H1 (cell line): ENCODE data around the gene PYY. TPM values are rescaled to one million over a fixed set of nuclear protein-coding genes. Genes with fewer than 3 reads are reported as not detected.

Experiments used
- CTCF ChIA-PET: fragments of 300-600 bp; sonication (Branson Sonifier 250); formaldehyde crosslinking; loops from one replicate; lab custom pipeline; 2021; ENCODE audit not compliant: partially characterized antibody; lab: Charles Lee
- POLR2A ChIA-PET: fragments of 300-600 bp; sonication (Branson Sonifier 250); formaldehyde crosslinking; loops from one replicate; lab custom pipeline; 2021; ENCODE audit warnings: inconsistent platforms; ENCODE audit not compliant: partially characterized antibody; lab: Charles Lee
- DNase-seq, 2 experiments: peaks; one replicate each; pipeline versions ENCODE4 v3.0.0 to v3.0.0-alpha.2; 2010 to 2022; ENCODE audit warnings: low spot score in 2 of 2, low read depth in 1 of 2, mixed read lengths in 1 of 2
- FAIRE-seq: peaks from 2 replicates; lab custom pipeline; 2011; peaks lifted over from hg19 to GRCh38; lab: Jason Lieb, UNC
- H2AFZ ChIP-seq: 2 replicates; pipeline ENCODE4 v1.8.1; 2012; ENCODE audit warnings: low read length, inconsistent platforms
- H2AK5ac ChIP-seq: 2 replicates; pipeline ENCODE4 v1.6.1; 2013; ENCODE audit warnings: low read depth, low read length
- H2BK120ac ChIP-seq: replicated peaks from 2 replicates; pipeline ENCODE3; 2013; ENCODE audit warnings: low read depth, low read length, inconsistent platforms
- H2BK12ac ChIP-seq: 2 replicates; pipeline ENCODE4 v1.6.1; 2013; ENCODE audit warnings: low read depth, low read length
- H2BK15ac ChIP-seq: 2 replicates; pipeline ENCODE4 v1.6.1; 2013; ENCODE audit warnings: low read length
- H2BK20ac ChIP-seq: 2 replicates; pipeline ENCODE4 v1.6.1; 2013; ENCODE audit warnings: low read length
- H2BK5ac ChIP-seq: 2 replicates; pipeline ENCODE4 v1.6.1; 2013; ENCODE audit warnings: low read depth, low read length
- H3K14ac ChIP-seq: 2 replicates; pipeline ENCODE4 v1.6.1; 2013; ENCODE audit warnings: inconsistent platforms; ENCODE audit not compliant: insufficient read length
- H3K18ac ChIP-seq: 2 replicates; pipeline ENCODE4 v1.6.1; 2013; ENCODE audit warnings: low read length; ENCODE audit errors: extremely low read depth
- H3K23ac ChIP-seq: 2 replicates; pipeline ENCODE4 v1.6.1; 2013; ENCODE audit warnings: inconsistent platforms; ENCODE audit not compliant: insufficient read length
- H3K23me2 ChIP-seq: 2 replicates; pipeline ENCODE4 v1.6.1; 2013; ENCODE audit warnings: low read depth, low read length
- H3K27ac ChIP-seq: 2 replicates; pipeline ENCODE4 v1.6.1; 2011; ENCODE audit warnings: low read depth, low read length, inconsistent platforms
- H3K27me3 ChIP-seq, 4 experiments: replicated peaks in 1 of 4; 1 replicate in 1 of 4; 2 replicates in 3 of 4; pipeline versions ENCODE4 v1.6.1 to v1.8.1; 2011 to 2013; ENCODE audit warnings: low read length in 3 of 4, mild to moderate bottlenecking in 3 of 4, inconsistent platforms in 2 of 4, mixed read lengths in 2 of 4, moderate library complexity in 1 of 4; ENCODE audit not compliant: control insufficient read depth in 3 of 4, insufficient read depth in 3 of 4; ENCODE audit errors: extremely low read depth in 1 of 4
- H3K36me3 ChIP-seq, 4 experiments: 2 replicates each; pipeline versions ENCODE4 v1.6.1 to v1.8.1; 2011 to 2013; ENCODE audit warnings: mild to moderate bottlenecking in 4 of 4, low read length in 3 of 4, moderate library complexity in 2 of 4, control low read depth in 1 of 4, inconsistent platforms in 1 of 4; ENCODE audit not compliant: insufficient read depth in 4 of 4, control insufficient read depth in 2 of 4
- H3K4ac ChIP-seq: replicated peaks from 2 replicates; pipeline ENCODE3; 2013; ENCODE audit warnings: low read length, low read depth, mixed read lengths, inconsistent platforms; ENCODE audit not compliant: insufficient read length
- H3K4me1 ChIP-seq, 4 experiments: replicated peaks in 1 of 4; 1 replicate in 1 of 4; 2 replicates in 3 of 4; pipeline versions ENCODE4 v1.6.1 to v1.8.1; 2011 to 2013; ENCODE audit warnings: low read length in 3 of 4, inconsistent platforms in 2 of 4, mixed read lengths in 1 of 4; ENCODE audit not compliant: insufficient read depth in 4 of 4, control insufficient read depth in 3 of 4
- H3K4me2 ChIP-seq, 2 experiments: 2 replicates each; pipeline versions ENCODE4 v1.6.1 to v1.8.1; 2011 to 2013; ENCODE audit warnings: low read depth in 2 of 2, low read length in 2 of 2, control low read depth in 1 of 2, inconsistent platforms in 1 of 2, mild to moderate bottlenecking in 1 of 2; ENCODE audit not compliant: insufficient read depth in 1 of 2
- H3K4me3 ChIP-seq, 4 experiments: fragments of 200-600, 300-600 bp in 1 of 4; sonication (generic), shearing (Covaris generic), sonication (Bioruptor Twin) in 1 of 4; 2 replicates each; pipeline versions ENCODE4 v1.5.1 to v1.8.1; 2011 to 2016; ENCODE audit warnings: low read length in 4 of 4, low read depth in 3 of 4, control low read depth in 2 of 4, inconsistent platforms in 2 of 4, mild to moderate bottlenecking in 2 of 4, mixed read lengths in 1 of 4, moderate library complexity in 1 of 4; ENCODE audit not compliant: insufficient read depth in 2 of 4; ENCODE audit errors: extremely low read depth in 1 of 4
- H3K56ac ChIP-seq: replicated peaks from 2 replicates; pipeline ENCODE3; 2013; ENCODE audit warnings: low read depth, mild to moderate bottlenecking, mixed read lengths, low read length, inconsistent platforms; ENCODE audit not compliant: insufficient read length
- H3K79me1 ChIP-seq: 2 replicates; pipeline ENCODE4 v1.6.1; 2013; ENCODE audit warnings: low read depth, low read length, control low read depth
- H3K79me2 ChIP-seq, 2 experiments: 2 replicates each; pipeline versions ENCODE4 v1.6.1 to v1.8.1; 2012 to 2013; ENCODE audit warnings: low read length in 2 of 2, mild to moderate bottlenecking in 2 of 2, inconsistent platforms in 1 of 2; ENCODE audit not compliant: insufficient read depth in 2 of 2, control insufficient read depth in 1 of 2
- H3K9ac ChIP-seq, 4 experiments: replicated peaks in 1 of 4; 1 replicate in 1 of 4; 2 replicates in 3 of 4; pipeline versions ENCODE4 v1.6.1 to v1.8.1; 2011 to 2013; ENCODE audit warnings: low read depth in 3 of 4, low read length in 3 of 4, control low read depth in 2 of 4, mild to moderate bottlenecking in 2 of 4, moderate library complexity in 2 of 4, inconsistent platforms in 1 of 4; ENCODE audit errors: extremely low read depth in 1 of 4
- H3K9me3 ChIP-seq, 2 experiments: 2 replicates each; pipeline versions ENCODE4 v1.6.1 to v1.8.1; 2012 to 2013; ENCODE audit warnings: mild to moderate bottlenecking in 2 of 2, moderate library complexity in 2 of 2, control low read depth in 1 of 2, inconsistent platforms in 1 of 2, low read depth in 1 of 2, low read length in 1 of 2, mixed read lengths in 1 of 2; ENCODE audit not compliant: insufficient read depth in 2 of 2
- H4K20me1 ChIP-seq, 2 experiments: replicated peaks in 1 of 2; 2 replicates each; pipeline versions ENCODE3 to v1.8.1; 2011 to 2013; ENCODE audit warnings: inconsistent platforms in 2 of 2, low read length in 2 of 2, mild to moderate bottlenecking in 1 of 2; ENCODE audit not compliant: insufficient read depth in 2 of 2, control insufficient read depth in 1 of 2
- H4K5ac ChIP-seq: 2 replicates; pipeline ENCODE4 v1.6.1; 2013; ENCODE audit warnings: low read length, low read depth, mixed read lengths, inconsistent platforms; ENCODE audit not compliant: insufficient read length
- H4K8ac ChIP-seq: 2 replicates; pipeline ENCODE4 v1.8.0; 2013; ENCODE audit warnings: mild to moderate bottlenecking, moderate library complexity, low read length, inconsistent platforms; ENCODE audit not compliant: insufficient read depth; ENCODE audit errors: extremely low read depth
- H4K91ac ChIP-seq: replicated peaks from 2 replicates; pipeline ENCODE3; 2013; ENCODE audit warnings: low read length, mixed read lengths, inconsistent platforms; ENCODE audit not compliant: insufficient read length
- ATF2 ChIP-seq: IDR thresholded peaks from 2 replicates; pipeline ENCODE4 v1.6.1; 2012; ENCODE audit warnings: low read length, inconsistent platforms
- CHD1 ChIP-seq: IDR thresholded peaks from 2 replicates; pipeline ENCODE4 v1.6.1; 2012; ENCODE audit warnings: low read depth, low read length, improper control_type of control experiment
- CHD2 ChIP-seq: IDR thresholded peaks from 2 replicates; pipeline ENCODE4 v1.6.1; 2012; ENCODE audit warnings: low read length, improper control_type of control experiment
- EGR1 ChIP-seq: IDR thresholded peaks from 2 replicates; pipeline ENCODE4 v1.6.1; 2011; ENCODE audit warnings: low read depth, low read length, borderline replicate concordance
- EZH2 ChIP-seq: fragments of 200-600 bp; sonication (generic); IDR thresholded peaks from 2 replicates; pipeline ENCODE4 v1.7.1; 2012; ENCODE audit warnings: low read depth, mild to moderate bottlenecking, moderate library complexity, low read length, inconsistent platforms; ENCODE audit not compliant: severe bottlenecking
- GTF2F1 ChIP-seq: IDR thresholded peaks from 2 replicates; pipeline ENCODE4 v1.6.1; 2012; ENCODE audit warnings: low read depth, low read length, improper control_type of control experiment, borderline replicate concordance
- JUND ChIP-seq: IDR thresholded peaks from 2 replicates; pipeline ENCODE4 v1.6.1; 2011; ENCODE audit warnings: mild to moderate bottlenecking, improper control_type of control experiment, low read length
- MAX ChIP-seq: IDR thresholded peaks from 2 replicates; pipeline ENCODE4 v1.6.1; 2012; ENCODE audit warnings: inconsistent platforms
- RBBP5 ChIP-seq: IDR thresholded peaks from 2 replicates; pipeline ENCODE4 v1.7.1; 2012; ENCODE audit warnings: low read depth, mild to moderate bottlenecking, inconsistent platforms, low read length, moderate library complexity, borderline replicate concordance
- TAF1 ChIP-seq: IDR thresholded peaks from 2 replicates; pipeline ENCODE4 v1.6.1; 2011; ENCODE audit warnings: mild to moderate bottlenecking, low read depth, low read length
- TEAD4 ChIP-seq: IDR thresholded peaks from 2 replicates; pipeline ENCODE4 v1.6.1; 2012; ENCODE audit warnings: low read depth, low read length, inconsistent platforms, mixed read lengths
- WGBS, 2 experiments: shearing (Covaris generic) in 1 of 2; methylation state at CpG; one replicate each; pipeline versions ENCODE4 v1.1.6 to v1.1.7; 2013 to 2015; ENCODE audit warnings: low lambda C conversion rate in 2 of 2, mixed read lengths in 2 of 2, inconsistent platforms in 1 of 2, low coverage in 1 of 2, missing lambda C conversion rate in 1 of 2; ENCODE audit not compliant: insufficient replicate concordance in 2 of 2, insufficient coverage in 1 of 2, insufficient read length in 1 of 2; ENCODE audit errors: extremely low coverage in 1 of 2, missing lambda C conversion rate in 1 of 2; 5-methylcytosine and 5-hydroxymethylcytosine counted together
- polyA plus RNA-seq, 7 experiments: library from polyadenylated mRNA; depleted of rRNA in 3 of 7; stranded (reverse) in 5 of 7; unstranded in 2 of 7; fragments of >200 nt in 5 of 7; fragments of 200-250 nt in 2 of 7; gene quantifications; 1 replicate in 5 of 7; 2 replicates in 1 of 7; 4 replicates in 1 of 7; pipeline versions ENCODE4 v1.2.1 to v1.2.3, GENCODE V29; 2011 to 2013; ENCODE audit warnings: missing spikeins in 2 of 7, mixed read lengths in 2 of 7
- total RNA-seq: library from RNA; stranded (reverse); fragmentation: NEBNext Ultra II Directional; extraction: Animal tissue kit (Norgen Biotek cat#: 25700); gene quantifications from 2 replicates; pipeline ENCODE4 v1.2.1, GENCODE V29; 2021

The PYY gene
- total and polyA plus RNA-seq, 2 of the 8 experiments (the other 6 are each of a cell fraction or from before 2014, with no cell fraction given) = 0.93 to 3.4 TPM

- Histone ChIP-seq H3K23me2 (no peaks in the 10 kb centered on the region), H3K4me1 (peaks cover 0 to 6% (median 3%) of the 10 kb centered on the region in 4 experiments; a peak in 5 of 7 replicates), H4K91ac (no peak overlapping the region), H3K4me3 (no peak overlapping the region), H2BK5ac (no peak overlapping the region), H3K4ac (no peak overlapping the region), H3K27ac (no peak overlapping the region), H4K8ac (no peak overlapping the region), H3K14ac (no peak overlapping the region), H3K56ac (no peak overlapping the region), H3K79me1 (no peaks in the 10 kb centered on the region), H3K9me3 (no peaks in the 10 kb centered on the region), H4K20me1 (no peaks in the 10 kb centered on the region), H2BK15ac (no peak overlapping the region), H3K18ac (no peak overlapping the region), H2AK5ac (no peak overlapping the region), H2BK120ac (no peak overlapping the region), H3K23ac (no peak overlapping the region), H3K27me3 (no peaks in the 10 kb centered on the region; a peak in 1 of 7 replicates), H4K5ac (no peak overlapping the region), H2BK12ac (no peak overlapping the region), H3K36me3 (no peaks in the 10 kb centered on the region), H2BK20ac (no peak overlapping the region; the same call in 1 of the 2 replicates), H2AFZ (no peak overlapping the region), H3K79me2 (no peaks in the 10 kb centered on the region), H3K4me2 (no peak overlapping the region), H3K9ac (no peak overlapping the region)
- ChIA-PET CTCF (interaction anchor here (1.5 to 13.3 kb wide), 15 partner anchors 9 to 400 kb away, joined by 3 to 416 read pairs (median 11); partner anchors contain the start of genes GRN, MPP2 and NAGS), POLR2A (no interaction called here)
- WGBS, 2 experiments = 92% methylated on average over 12 of the region's 12 CpGs; no CpG with 5 or more reads in 1 of the 2 experiments
- DNase-seq (no peak), FAIRE-seq (no peak)
- TF ChIP-seq TAF1 (no peak), RBBP5 (no peak), CHD2 (no peak), GTF2F1 (no peak), JUND (no peak), EGR1 (no peak), CHD1 (no peak), EZH2 (no peak), TEAD4 (no peak), ATF2 (no peak), MAX (no peak)
Measured at GRCh38 chr17:43945074-43945829, 8.5 kb downstream of the PYY start.
